Endometrium (tissue), 2 donors: ENCODE results near the gene PRDM16.

Experiments used
- FAIRE-seq: peaks from 2 replicates; lab custom pipeline; 2012; peaks lifted over from hg19 to GRCh38; lab: Jason Lieb, UNC
- donor health status: control.
- donor health status: control.

Gene PRDM16

DNA sequence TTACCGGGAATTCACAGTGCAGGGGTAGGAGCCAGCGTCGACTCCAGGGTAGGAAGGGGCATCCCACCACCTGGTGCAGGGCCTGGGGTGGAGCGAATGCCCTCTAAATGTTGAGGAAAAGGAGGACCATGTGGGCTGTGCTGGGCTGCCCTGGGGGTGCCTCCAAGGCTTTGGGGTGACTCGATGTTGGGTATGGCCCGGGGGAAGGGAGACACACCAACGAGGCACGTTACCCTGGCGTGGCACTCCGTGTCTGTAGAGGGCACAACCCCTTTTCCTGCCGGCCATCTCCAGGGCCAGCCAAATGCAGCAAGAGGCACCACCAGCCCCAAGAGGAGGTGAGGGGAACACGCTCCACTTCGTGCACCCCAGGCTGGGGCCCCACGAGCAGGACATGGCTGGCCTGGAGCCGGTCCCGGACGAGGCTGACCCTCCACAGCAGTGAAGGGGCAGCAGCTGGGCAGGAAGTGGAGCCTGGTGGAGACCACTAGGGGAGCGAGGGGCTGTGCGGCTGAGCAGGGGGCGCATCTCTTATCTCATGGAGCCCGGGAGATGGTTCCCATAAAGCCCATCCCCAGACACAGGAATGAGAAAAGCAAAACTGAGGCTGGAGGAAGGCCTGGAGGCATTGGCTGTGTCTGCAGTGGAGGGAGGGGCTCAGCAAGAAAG is 36.5 kb upstream of the PRDM16 start:
- FAIRE-seq = no peak

GRCh38 chr1:3033040-3033789 is 35.8 kb upstream of the PRDM16 start:
- no peak for FAIRE-seq

DNA sequence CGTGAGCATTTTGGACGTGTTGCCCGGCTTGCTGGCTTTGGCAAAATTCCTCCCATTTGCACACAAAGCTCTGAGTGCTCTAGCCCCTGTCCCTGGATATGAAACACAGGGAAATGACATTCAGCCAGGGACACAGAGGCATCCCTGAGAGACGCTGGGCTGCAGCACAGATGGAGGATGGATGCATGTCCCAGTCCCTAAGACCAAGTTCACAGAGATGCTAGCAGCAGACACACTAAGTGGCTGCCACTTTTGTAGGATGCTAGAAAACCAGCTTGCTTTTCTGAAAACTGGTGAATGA is 35.3 kb upstream of the PRDM16 start:
- FAIRE-seq = no peak

- FAIRE-seq = no peak
Observed at GRCh38 chr1:3034162-3034561, 34.8 kb upstream of the PRDM16 start.

- no peak for FAIRE-seq
Observed at GRCh38 chr1:3034728-3035562, 34.1 kb upstream of the PRDM16 start.

GRCh38 chr1:3035563-3036446 is 33.2 kb upstream of the PRDM16 start:
- FAIRE-seq = no peak

- FAIRE-seq = no peak
Observed at GRCh38 chr1:3036447-3037280, 32.3 kb upstream of the PRDM16 start.

GRCh38 chr1:3037281-3038040 is 31.5 kb upstream of the PRDM16 start:
- FAIRE-seq = no peak

DNA sequence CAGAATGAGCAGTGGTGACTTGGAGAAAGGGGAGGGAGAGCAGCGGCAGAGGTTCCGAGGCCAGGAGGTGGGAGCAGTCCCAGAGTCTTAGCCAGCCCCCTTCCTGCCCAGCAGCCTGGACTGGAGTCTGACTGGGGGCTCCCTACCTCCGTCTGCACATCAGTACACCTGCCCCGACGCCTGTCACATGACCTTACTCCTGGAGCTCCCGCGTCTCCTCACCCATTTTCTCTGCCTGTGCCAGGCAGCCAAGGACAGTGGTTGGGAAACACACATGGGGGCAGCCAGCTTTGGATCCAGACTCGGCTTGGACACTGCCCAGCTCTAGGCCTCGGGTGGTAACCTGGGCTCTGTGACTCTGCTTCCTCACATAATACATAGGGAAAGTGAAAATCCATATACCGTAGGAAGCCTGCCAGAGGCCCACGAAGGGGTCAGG is 30.9 kb upstream of the PRDM16 start:
- no peak for FAIRE-seq

- FAIRE-seq = no peak
Observed at GRCh38 chr1:3038571-3039181, 30.3 kb upstream of the PRDM16 start.

- no peak for FAIRE-seq
Observed at GRCh38 chr1:3040004-3040403, 29.0 kb upstream of the PRDM16 start.

DNA sequence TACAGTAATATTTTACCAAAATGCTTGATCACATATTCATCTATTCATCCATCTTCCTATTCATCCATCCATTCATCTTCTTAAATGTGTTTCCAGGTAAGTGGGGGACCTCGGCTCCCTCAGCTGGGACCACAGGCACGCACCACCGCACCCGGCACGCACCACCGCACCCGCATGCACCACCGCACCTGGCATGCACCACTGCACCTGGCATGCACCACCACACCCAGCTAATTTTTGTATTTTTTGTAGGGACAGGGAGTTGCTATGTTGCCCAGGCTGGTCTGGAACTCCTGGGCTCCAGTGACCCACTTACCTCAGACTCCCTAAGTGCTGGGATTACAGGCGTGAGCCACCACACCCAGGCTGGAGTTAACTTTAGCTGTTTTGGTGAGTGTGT is 26.5 kb upstream of the PRDM16 start:
- no peak for FAIRE-seq

DNA sequence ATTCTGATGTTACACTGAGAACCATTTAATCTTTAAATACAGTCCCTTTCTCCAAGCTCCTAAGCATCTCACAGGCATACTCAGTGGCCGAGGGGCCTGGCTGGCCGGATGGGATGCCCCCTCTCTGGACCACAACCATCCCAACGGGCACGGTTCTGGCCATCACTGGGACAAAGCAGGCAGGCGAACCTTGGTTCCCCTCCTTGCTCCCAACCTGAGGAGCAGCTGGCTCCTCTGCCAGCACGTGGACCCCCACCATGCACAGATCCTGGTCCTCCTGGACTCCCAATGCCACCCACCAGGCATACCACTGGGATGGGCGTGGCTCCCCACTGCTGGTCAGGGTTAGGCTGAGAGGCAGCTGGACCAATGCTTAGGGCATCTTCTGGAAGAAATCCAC is 19.8 kb upstream of the PRDM16 start:
- FAIRE-seq = no peak

DNA sequence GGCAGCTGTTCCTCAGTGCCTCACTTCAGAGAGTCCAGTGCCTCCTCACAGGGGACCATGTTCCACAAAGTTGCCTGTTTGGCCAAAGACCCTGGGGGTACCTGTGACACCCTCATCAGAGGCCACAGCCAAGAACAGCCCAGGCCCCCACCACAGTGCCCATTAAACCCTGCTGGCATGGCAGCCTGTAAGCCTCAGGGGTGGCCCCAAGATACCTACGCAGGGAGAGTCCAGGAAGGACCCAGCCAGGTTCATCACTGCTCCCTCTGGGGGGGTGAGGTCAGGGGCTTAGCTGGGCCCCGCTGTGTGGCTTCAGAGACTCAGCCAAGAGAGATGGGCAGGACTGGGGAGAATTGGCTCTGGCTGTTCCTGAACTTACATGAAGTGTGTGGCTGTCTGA is 19.1 kb upstream of the PRDM16 start:
- FAIRE-seq = no peak

DNA sequence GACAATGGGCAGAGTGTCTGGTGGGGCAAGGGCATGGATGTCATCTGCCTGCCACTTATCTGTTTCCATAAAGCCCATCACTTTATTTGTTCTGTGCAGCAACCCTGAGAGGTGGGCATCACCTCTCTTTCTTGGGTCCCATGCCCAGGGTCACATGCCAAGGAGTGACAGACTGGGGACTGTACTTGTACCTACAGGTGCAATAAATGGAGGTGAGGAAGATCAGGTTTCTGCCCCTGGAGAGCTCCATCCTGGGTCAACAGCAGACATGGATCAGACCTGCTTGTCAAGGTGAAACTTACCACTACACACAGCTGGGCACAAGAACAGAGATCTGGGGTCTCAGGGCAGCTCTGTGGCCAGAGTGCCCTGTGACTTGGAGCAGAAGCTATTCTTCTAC is 18.4 kb upstream of the PRDM16 start:
- no peak for FAIRE-seq

GRCh38 chr1:3051270-3052268 is 17.4 kb upstream of the PRDM16 start:
- FAIRE-seq = no peak

DNA sequence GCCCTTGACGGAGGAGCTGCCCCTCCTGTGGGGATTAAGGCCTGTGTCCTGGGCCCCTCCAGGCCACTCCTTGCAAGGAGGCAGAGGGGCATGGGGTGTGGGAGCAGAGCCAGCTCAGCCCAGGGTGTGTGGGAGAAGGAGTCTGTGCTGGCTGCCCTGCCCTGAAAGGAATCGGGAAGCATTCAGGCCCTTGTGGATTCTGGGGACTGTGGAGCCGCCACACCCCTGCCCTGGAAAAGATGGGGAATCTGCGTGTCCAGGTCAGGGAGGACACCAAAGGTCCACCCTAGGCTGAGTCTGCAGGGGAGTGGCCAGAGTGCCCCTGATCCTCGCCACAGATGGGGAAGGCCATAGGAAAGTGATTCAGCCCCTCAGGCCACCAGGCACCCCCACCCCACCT is 16.5 kb upstream of the PRDM16 start:
- FAIRE-seq = no peak

GRCh38 chr1:3053366-3053980 is 15.5 kb upstream of the PRDM16 start:
- no peak for FAIRE-seq
